Endothelial cell (in vitro differentiated cells): ENCODE results near the gene CD164. TPM values are rescaled to one million over a fixed set of nuclear protein-coding genes. Genes with fewer than 3 reads are reported as not detected.

Source experiments
- DNase-seq: peaks from one replicate; pipeline ENCODE4 v3.0.0; 2021; ENCODE audit warnings: low spot score
- H3K27ac Mint-ChIP-seq: one replicate; pipeline ENCODE4 v1.8.0; 2021; ENCODE audit warnings: mixed read lengths, inconsistent platforms; ENCODE audit not compliant: unreplicated experiment
- H3K27me3 Mint-ChIP-seq: one replicate; pipeline ENCODE4 v1.8.0; 2021; ENCODE audit warnings: mild to moderate bottlenecking, moderate library complexity, mixed read lengths, inconsistent platforms; ENCODE audit not compliant: unreplicated experiment
- H3K36me3 Mint-ChIP-seq: one replicate; pipeline ENCODE4 v1.8.0; 2021; ENCODE audit warnings: mild to moderate bottlenecking, low read depth, mixed read lengths, inconsistent platforms; ENCODE audit not compliant: unreplicated experiment
- H3K4me1 Mint-ChIP-seq: one replicate; pipeline ENCODE4 v1.8.0; 2021; ENCODE audit warnings: mild to moderate bottlenecking, mixed read lengths, inconsistent platforms; ENCODE audit not compliant: unreplicated experiment
- H3K4me3 Mint-ChIP-seq: one replicate; pipeline ENCODE4 v1.8.0; 2021; ENCODE audit warnings: mild to moderate bottlenecking, mixed read lengths, inconsistent platforms; ENCODE audit not compliant: unreplicated experiment
- H3K9me3 Mint-ChIP-seq: one replicate; pipeline ENCODE4 v1.8.0; 2021; ENCODE audit warnings: mixed read lengths, inconsistent platforms; ENCODE audit not compliant: unreplicated experiment
- total RNA-seq: library from RNA; stranded (reverse); fragmentation: NEBNext Ultra II Directional; extraction: Animal tissue kit (Norgen Biotek cat#: 25700); gene quantifications from one replicate; pipeline ENCODE4 v1.2.1, GENCODE V29; 2021; ENCODE audit not compliant: unreplicated experiment
- TF ChIP-seq, protein P1 (sequence below): fragments of 200-600 bp; sonication (generic); IDR thresholded peaks from one replicate; pipeline ENCODE4 v1.5.0; 2021; ENCODE audit warnings: antibody characterized with exemption; ENCODE audit not compliant: unreplicated experiment

The CD164 gene
- total RNA-seq, 1 donor from 2014 or later, result 220 TPM

DNA sequence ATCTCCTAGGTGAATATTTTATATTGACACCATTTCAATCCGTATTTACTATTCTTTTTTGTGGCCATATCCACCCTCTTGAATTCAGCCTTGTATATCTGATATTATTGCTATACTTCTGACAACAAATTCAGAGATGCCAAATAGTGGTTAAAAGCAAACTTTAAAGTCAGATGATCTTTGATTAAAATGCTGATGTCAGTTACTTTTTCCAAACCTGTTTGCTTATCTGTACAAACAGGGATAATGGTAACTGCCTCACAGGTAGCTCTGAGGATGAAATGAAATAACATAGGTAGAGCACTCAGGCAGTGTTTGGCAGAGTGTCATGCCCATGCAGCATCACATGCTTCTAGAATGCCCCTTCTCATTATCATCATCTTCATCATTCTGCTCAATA lies 38.9 kb upstream of the CD164 start:
- Mint-ChIP-seq H3K27me3 (peaks cover 1% of the 10 kb centered on the region), H3K36me3 (peaks cover 3% of the 10 kb centered on the region), H3K9me3 (no peaks in the 10 kb centered on the region), H3K4me3 (no peak overlapping the region), H3K27ac (no peak overlapping the region), H3K4me1 (no peaks in the 10 kb centered on the region)
- TF ChIP-seq, protein P1, sequence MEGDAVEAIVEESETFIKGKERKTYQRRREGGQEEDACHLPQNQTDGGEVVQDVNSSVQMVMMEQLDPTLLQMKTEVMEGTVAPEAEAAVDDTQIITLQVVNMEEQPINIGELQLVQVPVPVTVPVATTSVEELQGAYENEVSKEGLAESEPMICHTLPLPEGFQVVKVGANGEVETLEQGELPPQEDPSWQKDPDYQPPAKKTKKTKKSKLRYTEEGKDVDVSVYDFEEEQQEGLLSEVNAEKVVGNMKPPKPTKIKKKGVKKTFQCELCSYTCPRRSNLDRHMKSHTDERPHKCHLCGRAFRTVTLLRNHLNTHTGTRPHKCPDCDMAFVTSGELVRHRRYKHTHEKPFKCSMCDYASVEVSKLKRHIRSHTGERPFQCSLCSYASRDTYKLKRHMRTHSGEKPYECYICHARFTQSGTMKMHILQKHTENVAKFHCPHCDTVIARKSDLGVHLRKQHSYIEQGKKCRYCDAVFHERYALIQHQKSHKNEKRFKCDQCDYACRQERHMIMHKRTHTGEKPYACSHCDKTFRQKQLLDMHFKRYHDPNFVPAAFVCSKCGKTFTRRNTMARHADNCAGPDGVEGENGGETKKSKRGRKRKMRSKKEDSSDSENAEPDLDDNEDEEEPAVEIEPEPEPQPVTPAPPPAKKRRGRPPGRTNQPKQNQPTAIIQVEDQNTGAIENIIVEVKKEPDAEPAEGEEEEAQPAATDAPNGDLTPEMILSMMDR, result no peak
- DNase-seq, result no peak

DNA sequence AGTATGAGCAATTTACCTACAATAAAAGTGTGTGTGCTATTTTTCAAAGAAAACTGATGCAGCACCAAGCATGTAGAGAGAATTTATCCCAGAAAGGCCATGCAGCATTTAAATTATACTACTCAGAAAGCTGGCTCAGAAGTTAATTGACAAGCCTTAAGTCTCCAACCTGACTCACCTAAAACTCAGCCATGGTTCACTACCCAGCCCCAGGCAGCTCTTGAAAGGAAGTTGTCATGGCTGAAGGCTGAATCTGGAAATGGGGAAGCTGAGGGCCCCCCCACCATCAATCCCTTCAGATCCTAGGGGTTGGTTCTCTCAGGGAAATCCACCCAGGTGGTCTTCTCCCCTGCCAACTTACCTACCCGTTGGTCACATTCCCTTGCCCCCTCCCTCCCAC lies 38.5 kb upstream of the CD164 start:
- H3K9me3 Mint-ChIP-seq, result no peaks in the 10 kb centered on the region
- no peak overlapping the region for H3K4me3 Mint-ChIP-seq
- no peak overlapping the region for H3K27ac Mint-ChIP-seq
- peaks cover 1% of the 10 kb centered on the region for H3K27me3 Mint-ChIP-seq
- peaks cover 3% of the 10 kb centered on the region for H3K36me3 Mint-ChIP-seq
- H3K4me1 Mint-ChIP-seq, result no peaks in the 10 kb centered on the region
- TF ChIP-seq, protein P1, result no peak
- no peak for DNase-seq

DNA sequence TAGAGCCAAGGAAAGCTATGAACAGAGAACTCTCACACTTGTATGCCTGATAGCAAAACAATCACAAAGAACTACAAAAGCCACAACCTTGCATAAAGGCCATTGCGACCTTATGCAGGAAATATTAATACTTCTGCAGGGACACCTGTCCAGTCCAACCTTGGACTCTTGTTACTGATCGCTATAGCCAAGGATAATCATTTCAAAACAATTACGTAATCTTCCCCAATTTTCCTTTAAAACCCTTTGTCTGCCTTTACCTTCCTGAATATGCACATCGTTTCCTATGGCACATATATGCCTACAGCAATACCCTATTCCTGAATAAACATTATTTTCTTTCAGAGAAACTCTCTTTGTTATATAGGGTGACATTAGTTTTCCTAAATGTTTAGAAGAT lies 35.4 kb upstream of the CD164 start:
- no peaks in the 10 kb centered on the region for H3K27me3 Mint-ChIP-seq
- H3K4me3 Mint-ChIP-seq, result no peak overlapping the region
- TF ChIP-seq, protein P1, result no peak
- no peaks in the 10 kb centered on the region for H3K36me3 Mint-ChIP-seq
- H3K9me3 Mint-ChIP-seq, result no peaks in the 10 kb centered on the region
- DNase-seq, result no peak
- H3K4me1 Mint-ChIP-seq, result no peaks in the 10 kb centered on the region
- H3K27ac Mint-ChIP-seq, result no peak overlapping the region

DNA sequence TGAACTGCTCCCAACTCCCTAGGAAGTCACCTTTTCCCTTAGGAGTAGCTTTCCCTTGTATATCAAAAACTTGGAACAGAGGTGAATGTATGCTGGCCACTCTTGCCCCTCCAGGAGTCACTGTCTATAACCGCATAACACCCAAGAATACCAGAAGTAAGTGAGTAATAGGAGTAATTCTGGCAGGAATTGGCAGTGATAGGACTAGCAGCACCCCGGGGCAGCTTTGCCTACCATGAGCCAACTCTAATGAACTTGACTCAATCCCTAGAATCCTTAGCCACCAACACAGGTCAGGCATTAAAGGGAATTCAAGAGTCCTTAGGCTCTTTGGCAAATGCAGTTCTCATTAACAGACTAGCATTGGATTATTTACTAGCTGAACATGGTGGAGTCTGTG lies 28.8 kb upstream of the CD164 start:
- H3K4me1 Mint-ChIP-seq, result no peaks in the 10 kb centered on the region
- no peak overlapping the region for H3K4me3 Mint-ChIP-seq
- DNase-seq, result no peak
- H3K27ac Mint-ChIP-seq, result no peak overlapping the region
- H3K36me3 Mint-ChIP-seq, result no peaks in the 10 kb centered on the region
- TF ChIP-seq, protein P1, result no peak
- no peaks in the 10 kb centered on the region for H3K9me3 Mint-ChIP-seq
- no peaks in the 10 kb centered on the region for H3K27me3 Mint-ChIP-seq

DNA sequence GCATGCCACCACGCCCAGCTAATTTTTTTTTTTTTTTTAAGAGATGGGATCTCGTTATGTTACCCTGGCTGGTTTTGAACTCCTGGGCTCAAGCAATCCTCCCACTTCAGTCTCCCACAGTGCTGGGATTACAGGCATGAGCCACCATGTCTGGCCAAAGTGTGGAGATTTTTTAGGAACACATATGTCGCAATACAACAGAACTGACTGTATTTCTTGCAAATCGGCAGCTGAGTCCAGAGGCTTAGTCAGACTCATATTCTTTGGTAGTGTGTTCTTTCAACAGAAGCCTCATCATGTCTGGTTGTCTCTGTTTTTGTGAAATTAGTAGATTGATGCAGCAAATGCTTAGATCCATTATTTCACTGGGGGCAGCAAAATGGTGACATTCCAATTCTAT lies 23.9 kb upstream of the CD164 start:
- H3K4me3 Mint-ChIP-seq, result no peak overlapping the region
- H3K36me3 Mint-ChIP-seq, result no peaks in the 10 kb centered on the region
- no peak for DNase-seq
- TF ChIP-seq, protein P1, result no peak
- no peaks in the 10 kb centered on the region for H3K27me3 Mint-ChIP-seq
- H3K4me1 Mint-ChIP-seq, result no peaks in the 10 kb centered on the region
- no peaks in the 10 kb centered on the region for H3K9me3 Mint-ChIP-seq
- H3K27ac Mint-ChIP-seq, result no peak overlapping the region
